Measurements from ENCODE around the gene FHAD1.
A peak's percentile ranks its signal among the peaks of the same experiment; 100 is the strongest.

The FHAD1 gene

DNA sequence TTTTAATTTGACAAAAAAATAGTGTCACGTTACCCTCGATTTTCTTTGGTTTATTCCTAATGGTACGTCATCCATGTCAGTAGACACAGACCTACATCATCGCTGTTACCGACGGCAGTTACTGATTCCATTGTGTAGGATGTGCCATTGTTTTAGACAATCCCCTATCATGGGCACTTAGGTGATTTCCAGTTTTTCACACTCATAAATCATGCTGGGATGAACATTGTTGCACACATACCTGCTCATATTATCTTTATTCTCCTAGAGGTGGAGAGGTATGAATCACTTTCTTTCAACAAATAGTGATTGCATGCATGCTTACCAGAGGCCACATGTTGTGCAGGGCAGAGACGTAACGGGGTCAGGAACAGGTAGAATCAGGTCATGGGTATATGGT, 83.0 kb downstream of the FHAD1 start:
- DNase-seq = no peak

GRCh38 chr1:15331180-15331579, 84.2 kb downstream of the FHAD1 start:
- no peak for DNase-seq

GRCh38 chr1:15331734-15332133, 84.7 kb downstream of the FHAD1 start:
- no peak for DNase-seq

- no peak for DNase-seq
These were observed 85.5 kb downstream of the FHAD1 start for GRCh38 chr1:15332525-15332924.

DNA sequence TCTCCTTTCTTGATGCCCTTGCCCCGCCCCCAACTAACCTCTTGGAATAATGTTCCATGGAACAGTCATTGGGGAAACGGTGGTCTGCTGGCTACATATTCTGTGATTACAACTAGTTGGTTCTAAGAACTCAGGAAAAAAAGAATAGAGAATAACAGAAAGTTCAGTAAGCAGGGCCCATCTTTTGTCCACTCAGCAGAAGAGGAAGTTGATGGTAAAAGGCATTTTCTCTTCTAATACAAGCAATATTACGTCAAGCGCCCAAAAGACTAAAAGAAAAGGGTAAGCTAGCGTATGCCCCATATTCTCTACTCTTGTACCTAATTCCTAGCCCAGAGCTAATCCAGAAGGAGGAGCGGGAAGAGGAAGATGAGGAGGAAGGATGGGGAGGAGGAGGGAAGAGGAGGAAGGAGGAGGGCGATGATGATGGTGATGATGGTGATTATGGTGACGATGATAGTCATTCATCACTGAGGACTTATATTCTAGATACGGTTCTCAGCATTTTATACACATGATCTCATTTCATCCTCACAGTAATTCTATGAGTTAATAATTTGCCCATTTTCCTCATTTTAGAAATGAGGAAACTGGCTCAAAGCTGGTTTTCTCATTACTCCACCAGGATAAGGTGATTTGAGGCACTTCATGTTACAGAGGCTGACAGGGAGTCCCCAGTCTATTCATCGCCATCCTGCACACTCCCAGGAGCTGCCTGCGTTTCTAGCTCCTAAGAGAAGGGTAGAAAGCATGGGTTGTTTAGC, 86.1 kb downstream of the FHAD1 start:
- no peak for DNase-seq

DNA sequence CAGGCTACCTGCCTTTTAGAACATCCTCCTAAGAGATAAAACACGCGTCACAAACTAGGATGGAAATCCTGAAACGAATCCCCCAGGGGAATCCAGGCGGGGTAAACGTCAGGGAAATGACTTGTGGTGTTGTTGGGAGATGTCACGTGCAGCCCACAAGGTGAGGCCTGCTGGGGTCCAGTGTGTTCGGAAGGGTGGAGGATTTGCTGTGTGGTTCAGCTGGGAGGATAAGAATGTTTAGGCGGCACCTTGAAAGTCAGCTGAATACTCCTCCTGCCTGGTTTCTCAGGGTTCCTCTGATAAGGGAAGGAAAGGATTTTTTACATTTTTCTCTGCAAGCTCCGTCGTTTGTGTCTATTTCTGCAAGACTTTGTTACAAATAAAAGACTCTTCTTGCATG, 88.0 kb downstream of the FHAD1 start:
- no peak for DNase-seq

DNA sequence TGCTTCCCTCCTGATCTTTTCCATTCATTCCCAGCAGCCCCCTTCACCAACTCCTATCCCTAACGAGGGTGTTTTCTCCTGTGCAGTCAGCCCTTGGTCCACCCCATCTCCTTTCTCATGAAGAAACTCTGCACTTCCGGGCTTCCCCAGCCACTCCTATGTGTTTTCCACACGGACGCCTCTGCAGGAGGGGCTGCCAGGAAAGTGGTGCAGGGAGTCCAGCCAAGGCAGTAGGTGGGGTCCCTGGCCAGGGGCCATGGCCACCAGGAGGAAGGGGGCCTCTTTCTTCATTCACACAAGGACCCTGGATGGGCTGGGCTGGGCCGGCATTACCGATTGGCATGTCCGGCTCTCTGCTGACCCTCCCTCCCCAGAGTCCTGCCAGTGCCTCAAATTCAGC, 89.8 kb downstream of the FHAD1 start:
- no peak for DNase-seq

- DNase-seq = no peak
These were observed 90.8 kb downstream of the FHAD1 start for GRCh38 chr1:15337656-15338402.

- no peak for DNase-seq
These were observed 92.5 kb downstream of the FHAD1 start for GRCh38 chr1:15339570-15339969.

DNA sequence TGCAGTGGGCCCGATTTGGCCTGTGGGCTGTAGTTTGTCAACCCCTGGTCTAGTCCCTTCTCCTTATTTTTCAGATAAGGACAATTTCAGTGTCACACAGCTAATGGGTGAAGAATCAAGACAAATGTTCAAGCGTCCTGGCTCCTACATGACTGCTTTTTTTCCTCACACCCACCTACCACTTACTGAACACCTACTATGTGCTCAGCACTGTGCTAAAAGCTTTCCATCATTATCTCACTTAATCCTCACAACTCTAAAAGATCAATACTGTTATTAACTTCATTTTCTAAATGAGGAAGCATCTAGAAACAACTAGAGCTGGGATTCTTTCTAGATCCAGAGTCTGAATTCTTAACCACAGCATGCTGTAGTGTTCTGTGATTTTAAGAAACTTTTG, 94.2 kb downstream of the FHAD1 start:
- DNase-seq = no peak

- DNase-seq = peak; percentile 30
These were observed 94.8 kb downstream of the FHAD1 start for GRCh38 chr1:15341634-15342407.

DNA sequence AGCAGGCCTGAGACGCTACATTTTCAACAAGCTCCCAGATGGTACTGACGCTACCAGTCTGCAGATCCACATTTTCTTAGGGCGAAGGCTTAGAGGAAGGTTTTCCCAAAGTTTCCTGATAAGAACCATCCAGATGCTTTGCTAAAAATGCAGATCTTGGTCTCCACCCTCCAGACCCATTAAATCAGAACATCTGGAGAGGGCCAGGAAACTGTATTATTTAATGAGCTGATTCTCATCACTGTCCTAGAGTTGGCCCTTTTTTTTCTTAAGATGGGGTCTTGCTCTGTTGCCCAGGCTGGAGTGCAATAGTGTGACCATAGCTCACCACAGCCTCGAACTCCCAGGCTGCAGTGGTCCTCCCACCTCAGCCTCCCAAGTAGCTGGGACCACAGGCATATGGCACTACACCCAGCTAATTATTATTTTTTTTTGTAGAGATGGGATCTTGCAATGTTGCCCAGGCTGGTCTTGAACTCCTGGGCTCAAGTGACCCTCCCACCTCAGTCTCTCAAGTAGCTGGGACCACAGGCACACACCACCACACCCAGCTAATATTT, 95.5 kb downstream of the FHAD1 start:
- no peak for DNase-seq

GRCh38 chr1:15343099-15343498, 96.1 kb downstream of the FHAD1 start:
- no peak for DNase-seq

GRCh38 chr1:15343729-15344128, 96.7 kb downstream of the FHAD1 start:
- DNase-seq = no peak

DNA sequence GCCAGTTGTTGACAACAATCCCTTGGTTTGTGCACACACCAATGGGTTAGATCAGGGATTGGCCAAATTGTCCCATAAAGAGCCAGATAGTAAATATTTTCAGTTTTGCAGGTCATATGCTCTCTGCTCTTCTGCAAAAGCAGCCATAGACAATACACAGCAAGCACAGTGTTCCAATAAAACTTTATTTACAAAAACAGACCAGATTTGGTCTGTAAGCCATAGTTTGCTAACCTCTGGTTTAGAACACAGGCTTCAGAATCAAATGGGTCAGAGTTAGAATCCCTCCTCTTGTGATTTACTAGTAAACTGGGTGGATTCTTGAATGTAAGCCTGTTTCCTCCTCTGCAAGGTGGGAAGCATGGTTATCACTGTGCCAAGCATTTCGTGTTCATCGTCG, 97.4 kb downstream of the FHAD1 start:
- DNase-seq = no peak

GRCh38 chr1:15344800-15345704, 98.0 kb downstream of the FHAD1 start:
- DNase-seq = no peak

- DNase-seq = peak; percentile 74
These were observed 98.8 kb downstream of the FHAD1 start for GRCh38 chr1:15345705-15346345.

DNA sequence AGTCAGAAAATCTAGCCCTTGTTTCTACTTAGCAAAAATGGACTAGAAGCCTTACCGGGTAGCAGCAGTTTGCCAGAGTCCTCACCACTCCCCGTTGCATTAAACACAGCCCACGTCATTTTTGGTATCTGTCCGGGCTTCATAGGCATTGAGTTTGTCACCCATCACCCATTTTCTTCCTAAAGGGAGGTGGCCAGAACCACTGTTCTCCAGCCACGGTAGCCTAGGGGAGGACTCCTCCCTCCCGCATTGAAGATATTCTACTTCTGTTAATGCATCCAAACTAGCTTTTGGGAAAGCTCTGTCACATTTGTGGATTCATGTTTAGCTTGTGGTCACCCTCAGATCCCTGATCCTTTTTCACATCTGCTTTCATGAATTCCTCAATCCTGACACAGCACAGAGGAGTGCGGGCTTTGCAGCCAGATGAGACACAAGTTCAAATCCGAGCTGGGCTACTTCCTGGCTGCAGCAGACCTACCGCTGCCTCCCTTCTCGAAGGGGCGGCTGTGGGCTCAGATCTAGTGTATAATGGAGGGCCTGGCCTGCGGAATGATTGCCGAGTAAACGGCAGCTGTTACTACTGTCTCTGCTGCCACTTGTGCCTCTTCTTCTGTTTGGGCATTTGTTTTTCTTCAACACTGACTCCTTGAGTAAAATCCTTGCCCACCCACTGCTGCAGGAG, 99.5 kb downstream of the FHAD1 start:
- DNase-seq = no peak

- DNase-seq = peak; percentile 35
These were observed 100.2 kb downstream of the FHAD1 start for GRCh38 chr1:15347182-15347581.

DNA sequence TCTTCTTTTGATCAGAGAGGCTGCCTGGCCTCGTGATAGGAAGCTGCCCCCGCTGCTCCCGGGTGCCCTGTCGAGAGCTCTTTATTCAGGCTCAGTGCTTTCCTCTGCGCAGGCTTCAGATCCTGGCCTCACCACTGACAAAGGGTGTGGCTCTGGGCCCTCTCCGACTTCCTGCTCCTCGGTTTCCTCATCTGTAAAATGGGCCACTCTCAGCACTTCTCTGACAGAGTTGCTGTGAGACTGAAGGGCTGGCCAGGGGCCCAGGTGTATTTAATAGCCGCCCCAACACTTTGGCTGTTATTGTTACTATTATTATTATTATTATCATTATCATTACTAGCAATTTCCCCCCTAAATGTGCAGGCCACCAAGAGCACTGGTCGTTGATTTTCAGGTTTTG, 101.6 kb downstream of the FHAD1 start:
- DNase-seq = no peak

DNA sequence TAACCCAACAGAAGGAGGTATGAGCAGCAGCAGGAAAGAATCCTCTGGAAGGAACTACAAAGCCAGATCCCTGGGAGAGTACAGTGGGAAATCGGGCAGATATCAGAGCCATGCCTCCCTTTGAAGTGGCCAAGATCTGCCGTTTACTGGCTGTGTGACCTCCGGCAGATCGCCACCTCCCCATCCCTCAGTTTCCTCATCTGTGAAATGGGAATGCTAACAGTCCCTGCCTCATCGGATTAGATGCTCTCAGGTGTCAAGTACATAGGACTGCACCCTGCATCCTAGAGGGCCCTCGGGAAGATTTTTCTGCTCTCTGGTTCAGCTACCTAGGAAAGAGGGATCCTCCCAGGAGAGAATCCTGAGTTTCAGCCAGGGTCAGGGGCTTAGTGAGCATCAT, 102.1 kb downstream of the FHAD1 start:
- no peak for DNase-seq
